ENCODE data around the gene RGS5.

DNA sequence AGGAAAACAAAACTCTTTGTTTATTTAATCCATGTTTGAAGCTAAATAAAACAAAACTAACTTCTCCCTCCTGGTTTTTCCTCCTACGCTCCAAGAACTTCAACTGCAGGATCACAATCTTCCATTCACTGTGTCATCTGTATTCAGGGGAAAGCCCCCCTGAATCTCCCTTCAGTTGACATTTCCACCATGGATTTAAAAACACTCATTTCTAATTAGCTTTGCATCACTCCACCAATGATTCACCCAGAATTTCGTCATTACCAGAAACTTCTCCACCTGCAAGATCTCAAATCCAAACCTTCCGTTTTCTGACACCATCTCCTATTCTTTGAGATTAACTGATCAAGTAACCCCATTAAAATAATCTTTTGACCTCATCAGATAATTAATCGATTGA lies 10.9 kb upstream of the RGS5 start:
- TF ChIP-seq CTCF (IDR thresholded peaks at IDR 0.05) (no peak), POLR2AphosphoS5 (IDR thresholded peaks at IDR 0.05; ENCODE audit: insufficient read depth in 1 of 2, low read depth in 1 of 2) (no peak), POLR2A (IDR thresholded peaks at IDR 0.05) (no peak)
